Uterus (tissue), 2 donors: ENCODE results near the gene MPZ.

Experiments used
- CTCF ChIP-seq, 4 experiments: fragments of 200-600 bp in 2 of 4; fragments of 450-650 bp in 2 of 4; sonication (generic) in 2 of 4; IDR thresholded peaks; one replicate each; pipeline ENCODE4 v1.5.1; 2016 to 2019; ENCODE audit warnings: antibody characterized with exemption in 4 of 4, mild to moderate bottlenecking in 2 of 4, moderate library complexity in 1 of 4
- POLR2A ChIP-seq, 2 donors: fragments of 450-650 bp; IDR thresholded peaks; one replicate each; pipeline ENCODE4 v1.6.1; 2016; ENCODE audit warnings: antibody characterized with exemption in 2 of 2, mild to moderate bottlenecking in 1 of 2, moderate library complexity in 1 of 2

DNA sequence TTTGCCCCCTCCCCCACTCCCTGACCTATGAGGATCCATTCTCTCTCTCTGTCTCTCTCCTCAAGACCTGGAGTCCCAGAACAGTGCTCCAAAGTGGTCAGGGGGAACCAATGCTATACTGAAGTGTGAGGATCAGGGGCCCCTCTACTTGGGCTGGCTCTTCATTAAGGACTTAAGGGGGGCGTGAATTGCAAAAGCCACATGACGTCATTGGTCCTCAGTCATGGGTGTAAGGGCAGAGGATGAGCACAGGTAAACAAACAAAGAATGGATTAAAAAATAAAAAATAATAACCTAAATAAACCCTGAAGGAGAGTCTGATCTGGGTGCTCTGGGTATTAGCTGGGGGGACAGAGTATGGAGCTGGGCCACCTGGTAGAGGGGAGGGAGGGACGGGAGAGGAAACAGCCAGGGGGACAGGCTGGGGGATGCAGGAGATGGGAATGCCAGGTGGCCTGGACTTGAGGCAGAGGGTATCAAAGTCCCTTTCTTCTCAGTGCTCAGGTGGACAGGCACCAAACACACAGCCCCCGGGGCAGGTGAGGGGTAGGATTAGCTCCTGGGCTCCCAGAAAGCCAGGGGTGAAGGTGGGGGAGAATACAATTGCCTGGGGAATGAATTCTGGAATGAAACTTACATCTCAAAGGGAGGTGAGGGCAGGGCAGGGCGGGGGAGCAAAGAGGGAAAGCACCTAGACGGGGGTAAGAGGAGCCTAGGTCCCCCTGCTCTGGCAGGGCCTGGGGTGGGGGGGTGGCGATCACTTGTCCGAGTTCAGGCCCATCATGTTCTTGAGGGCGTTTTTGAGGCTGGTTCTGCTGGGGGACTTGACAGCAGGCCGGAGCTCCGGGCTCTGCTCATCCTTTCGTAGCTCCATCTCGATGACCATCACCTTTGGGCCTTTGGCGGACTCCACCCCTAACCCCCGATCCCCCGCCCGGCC lies 4.6 kb downstream of the MPZ start:
- TF ChIP-seq CTCF (IDR thresholded peaks at IDR 0.05), result no peak
- no peak for TF ChIP-seq POLR2A (IDR thresholded peaks at IDR 0.05)
